ENCODE measurements around the gene PIP5K1B.

The PIP5K1B gene

DNA sequence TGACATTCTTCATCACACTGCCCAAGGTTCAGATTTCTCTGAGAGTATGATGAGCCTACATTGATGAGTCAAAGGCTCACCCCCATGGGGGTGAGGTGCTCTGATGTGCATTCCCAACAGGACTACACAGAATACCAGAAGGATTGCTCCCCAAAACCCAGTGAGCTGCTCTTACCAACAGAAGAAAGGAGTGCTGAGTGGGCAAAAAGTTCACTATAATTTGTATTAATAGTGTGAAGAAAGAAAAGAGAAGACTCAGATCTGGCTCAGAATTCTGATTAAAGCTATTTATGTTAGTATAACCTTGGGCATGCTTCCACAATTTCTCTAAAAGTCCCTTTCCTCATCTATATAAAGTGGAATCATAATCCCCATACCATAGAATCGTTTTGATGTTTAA is 262.8 kb downstream of the PIP5K1B start:
- Histone ChIP-seq H3K27ac (ENCODE audit: low read length) (no peak overlapping the region), H3K27me3 (ENCODE audit: insufficient read depth, low read length, poor library complexity) (no peaks in the 10 kb centered on the region)
- no peak for ATAC-seq (ENCODE audit: insufficient read depth, low read depth)

DNA sequence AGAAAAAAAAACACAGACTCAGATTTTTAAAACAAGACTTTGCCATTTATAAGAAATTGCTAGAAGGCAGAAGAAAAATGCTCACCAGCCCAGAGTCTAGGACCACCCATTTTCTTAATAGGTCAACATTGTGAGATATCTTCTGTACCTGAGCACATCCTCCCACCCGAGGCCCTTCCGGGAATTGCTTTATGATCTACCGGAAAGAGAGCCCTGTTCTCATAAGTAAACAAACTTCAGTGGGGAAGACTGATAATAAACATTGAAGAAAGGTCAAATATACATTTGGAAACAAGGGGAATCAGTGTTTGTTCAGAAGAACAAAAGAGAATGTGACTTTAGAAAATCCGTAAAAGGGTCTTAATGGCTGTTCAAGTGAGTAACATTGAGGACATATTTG is 264.5 kb downstream of the PIP5K1B start:
- Histone ChIP-seq H3K4me2 (ENCODE audit: insufficient read depth, low read length) (no peak overlapping the region), H3K27ac (ENCODE audit: low read length) (no peak overlapping the region), H3K9ac (ENCODE audit: low read depth, low read length) (no peak overlapping the region), H3K4me1 (ENCODE audit: insufficient read depth, low read length) (no peaks in the 10 kb centered on the region), H3K79me2 (ENCODE audit: insufficient read depth, low read length) (no peaks in the 10 kb centered on the region), H3K4me3 (ENCODE audit: low read depth in 1 of 2, low read length in 2 of 2) (no peak overlapping the region), H2AFZ (ENCODE audit: low read depth, low read length) (no peak overlapping the region), H3K27me3 (ENCODE audit: insufficient read depth, low read length, poor library complexity) (no peaks in the 10 kb centered on the region), H3K36me3 (ENCODE audit: insufficient read depth, low read length) (no peaks in the 10 kb centered on the region), H4K20me1 (ENCODE audit: insufficient read depth, low read length) (no peaks in the 10 kb centered on the region), H3K9me3 (ENCODE audit: insufficient read depth, low read length, severe bottlenecking) (no peaks in the 10 kb centered on the region)
- DNase-seq (no peak), ATAC-seq (ENCODE audit: insufficient read depth, low read depth) (no peak)
- TF ChIP-seq, protein P1, sequence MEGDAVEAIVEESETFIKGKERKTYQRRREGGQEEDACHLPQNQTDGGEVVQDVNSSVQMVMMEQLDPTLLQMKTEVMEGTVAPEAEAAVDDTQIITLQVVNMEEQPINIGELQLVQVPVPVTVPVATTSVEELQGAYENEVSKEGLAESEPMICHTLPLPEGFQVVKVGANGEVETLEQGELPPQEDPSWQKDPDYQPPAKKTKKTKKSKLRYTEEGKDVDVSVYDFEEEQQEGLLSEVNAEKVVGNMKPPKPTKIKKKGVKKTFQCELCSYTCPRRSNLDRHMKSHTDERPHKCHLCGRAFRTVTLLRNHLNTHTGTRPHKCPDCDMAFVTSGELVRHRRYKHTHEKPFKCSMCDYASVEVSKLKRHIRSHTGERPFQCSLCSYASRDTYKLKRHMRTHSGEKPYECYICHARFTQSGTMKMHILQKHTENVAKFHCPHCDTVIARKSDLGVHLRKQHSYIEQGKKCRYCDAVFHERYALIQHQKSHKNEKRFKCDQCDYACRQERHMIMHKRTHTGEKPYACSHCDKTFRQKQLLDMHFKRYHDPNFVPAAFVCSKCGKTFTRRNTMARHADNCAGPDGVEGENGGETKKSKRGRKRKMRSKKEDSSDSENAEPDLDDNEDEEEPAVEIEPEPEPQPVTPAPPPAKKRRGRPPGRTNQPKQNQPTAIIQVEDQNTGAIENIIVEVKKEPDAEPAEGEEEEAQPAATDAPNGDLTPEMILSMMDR (IDR thresholded peaks at IDR 0.05; ENCODE audit: borderline replicate concordance, extremely low read depth, low read length, poor library complexity, severe bottlenecking): no peak
- TF ChIP-seq EZH2 (IDR thresholded peaks at IDR 0.05; ENCODE audit: borderline replicate concordance, low read depth, low read length, severe bottlenecking): no peak

More for the DNA sequence above, 262.8 kb downstream of the PIP5K1B start:
- Histone ChIP-seq H4K20me1 (ENCODE audit: insufficient read depth, low read length) (no peaks in the 10 kb centered on the region), H3K79me2 (ENCODE audit: insufficient read depth, low read length) (no peaks in the 10 kb centered on the region), H2AFZ (ENCODE audit: low read depth, low read length) (no peak overlapping the region), H3K9me3 (ENCODE audit: insufficient read depth, low read length, severe bottlenecking) (no peaks in the 10 kb centered on the region), H3K4me1 (ENCODE audit: insufficient read depth, low read length) (no peaks in the 10 kb centered on the region), H3K9ac (ENCODE audit: low read depth, low read length) (no peak overlapping the region), H3K4me2 (ENCODE audit: insufficient read depth, low read length) (no peak overlapping the region), H3K4me3 (ENCODE audit: low read depth in 1 of 2, low read length in 2 of 2) (no peak overlapping the region), H3K36me3 (ENCODE audit: insufficient read depth, low read length) (no peaks in the 10 kb centered on the region)
- TF ChIP-seq, protein P1 (IDR thresholded peaks at IDR 0.05; ENCODE audit: borderline replicate concordance, extremely low read depth, low read length, poor library complexity, severe bottlenecking): no peak
- no peak for TF ChIP-seq EZH2 (IDR thresholded peaks at IDR 0.05; ENCODE audit: borderline replicate concordance, low read depth, low read length, severe bottlenecking)
- no peak for DNase-seq

DNA sequence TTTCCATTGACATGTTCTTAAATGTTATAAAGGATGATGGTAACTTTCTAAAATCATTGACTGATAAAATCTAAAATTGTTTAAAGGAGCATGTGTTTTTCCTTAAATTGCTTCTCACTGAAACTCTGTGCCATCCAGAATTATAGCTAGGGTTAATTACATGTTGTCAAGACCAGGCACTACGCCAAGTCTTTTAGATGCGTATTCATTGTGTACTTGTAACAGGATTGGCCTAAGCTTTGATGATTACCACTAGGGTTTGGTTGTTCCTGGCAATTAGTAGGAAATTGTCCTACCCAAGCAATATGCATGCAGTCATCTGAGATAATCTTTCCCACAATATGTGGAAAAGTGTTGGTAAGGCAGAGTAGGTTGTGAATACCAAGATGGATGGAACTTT is 265.1 kb downstream of the PIP5K1B start:
- DNase-seq: no peak
- Histone ChIP-seq H3K27me3 (ENCODE audit: insufficient read depth, low read length, poor library complexity) (no peaks in the 10 kb centered on the region), H3K4me3 (ENCODE audit: low read depth in 1 of 2, low read length in 2 of 2) (no peak overlapping the region), H2AFZ (ENCODE audit: low read depth, low read length) (no peak overlapping the region), H3K27ac (ENCODE audit: low read length) (no peak overlapping the region), H3K9me3 (ENCODE audit: insufficient read depth, low read length, severe bottlenecking) (no peaks in the 10 kb centered on the region), H3K4me1 (ENCODE audit: insufficient read depth, low read length) (no peaks in the 10 kb centered on the region), H3K9ac (ENCODE audit: low read depth, low read length) (no peak overlapping the region), H3K79me2 (ENCODE audit: insufficient read depth, low read length) (no peaks in the 10 kb centered on the region), H3K36me3 (ENCODE audit: insufficient read depth, low read length) (no peaks in the 10 kb centered on the region), H3K4me2 (ENCODE audit: insufficient read depth, low read length) (no peak overlapping the region), H4K20me1 (ENCODE audit: insufficient read depth, low read length) (no peaks in the 10 kb centered on the region)
- TF ChIP-seq, protein P1 (IDR thresholded peaks at IDR 0.05; ENCODE audit: borderline replicate concordance, extremely low read depth, low read length, poor library complexity, severe bottlenecking): no peak
- TF ChIP-seq EZH2 (IDR thresholded peaks at IDR 0.05; ENCODE audit: borderline replicate concordance, low read depth, low read length, severe bottlenecking): no peak
- ATAC-seq (ENCODE audit: insufficient read depth, low read depth): no peak

DNA sequence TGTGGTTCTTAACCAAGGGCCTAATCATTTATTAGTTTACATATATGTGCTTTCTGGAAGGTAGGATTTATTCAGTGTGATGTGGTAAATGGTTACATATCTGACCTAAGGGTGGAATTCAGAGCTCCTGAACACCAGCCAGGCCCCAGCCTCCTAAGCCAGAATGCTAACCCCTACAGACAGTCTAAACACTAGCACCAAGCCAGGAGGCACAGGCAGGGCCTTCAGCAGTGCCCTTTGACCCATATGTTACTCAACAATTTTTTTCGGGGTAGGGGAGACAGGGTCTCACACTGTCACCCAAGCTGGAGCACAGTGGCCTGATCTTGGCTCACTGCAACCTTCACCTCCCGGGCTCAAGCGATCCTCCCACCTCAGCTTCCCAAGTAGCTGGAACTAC is 268.6 kb downstream of the PIP5K1B start:
- no peak overlapping the region for H3K27ac ChIP-seq (ENCODE audit: low read length)
- no peaks in the 10 kb centered on the region for H3K9me3 ChIP-seq (ENCODE audit: insufficient read depth, low read length, severe bottlenecking)
- H3K4me3 ChIP-seq (ENCODE audit: low read depth in 1 of 2, low read length in 2 of 2): no peak overlapping the region
- no peaks in the 10 kb centered on the region for H3K27me3 ChIP-seq (ENCODE audit: insufficient read depth, low read length, poor library complexity)
- DNase-seq (no peak), ATAC-seq (ENCODE audit: insufficient read depth, low read depth) (no peak)
- no peaks in the 10 kb centered on the region for H3K79me2 ChIP-seq (ENCODE audit: insufficient read depth, low read length)
- TF ChIP-seq, protein P1 (IDR thresholded peaks at IDR 0.05; ENCODE audit: borderline replicate concordance, extremely low read depth, low read length, poor library complexity, severe bottlenecking): no peak
- no peak for TF ChIP-seq EZH2 (IDR thresholded peaks at IDR 0.05; ENCODE audit: borderline replicate concordance, low read depth, low read length, severe bottlenecking)
- no peak overlapping the region for H3K9ac ChIP-seq (ENCODE audit: low read depth, low read length)
- H2AFZ ChIP-seq (ENCODE audit: low read depth, low read length): no peak overlapping the region
- H3K36me3 ChIP-seq (ENCODE audit: insufficient read depth, low read length): no peaks in the 10 kb centered on the region
- H3K4me2 ChIP-seq (ENCODE audit: insufficient read depth, low read length): no peak overlapping the region
- no peaks in the 10 kb centered on the region for H4K20me1 ChIP-seq (ENCODE audit: insufficient read depth, low read length)
- no peaks in the 10 kb centered on the region for H3K4me1 ChIP-seq (ENCODE audit: insufficient read depth, low read length)
